ENCODE results near the gene VPS41.

VPS41 gene

GRCh38 chr7:38820571-38820970, 88.4 kb downstream of the VPS41 start:
- TF ChIP-seq CTCF (IDR thresholded peaks at IDR 0.05; ENCODE audit: low read depth, low read length), result no peak
- Histone ChIP-seq H3K9me3 (ENCODE audit: severe bottlenecking) (no peaks in the 10 kb centered on the region), H3K4me3 (ENCODE audit: low read depth, low read length) (no peak overlapping the region), H3K27ac (no peak overlapping the region), H3K36me3 (no peaks in the 10 kb centered on the region), H3K27me3 (ENCODE audit: insufficient read depth, low read depth, severe bottlenecking) (no peaks in the 10 kb centered on the region)
- no peak for DNase-seq

GRCh38 chr7:38819463-38819862, 89.5 kb downstream of the VPS41 start:
- Histone ChIP-seq H3K27me3 (ENCODE audit: insufficient read depth, low read depth, severe bottlenecking) (no peaks in the 10 kb centered on the region), H3K9me3 (ENCODE audit: severe bottlenecking) (no peaks in the 10 kb centered on the region), H3K27ac (no peak overlapping the region), H3K36me3 (no peaks in the 10 kb centered on the region), H3K4me3 (ENCODE audit: low read depth, low read length) (no peak overlapping the region)
- no peak for TF ChIP-seq CTCF (IDR thresholded peaks at IDR 0.05; ENCODE audit: low read depth, low read length)
- no peak for DNase-seq

- TF ChIP-seq CTCF (IDR thresholded peaks at IDR 0.05; ENCODE audit: low read depth, low read length), result no peak
- no peak for DNase-seq
- no peaks in the 10 kb centered on the region for H3K9me3 ChIP-seq (ENCODE audit: severe bottlenecking)
Observed at GRCh38 chr7:38817526-38817925, 91.5 kb downstream of the VPS41 start.

GRCh38 chr7:38813768-38814167, 95.2 kb downstream of the VPS41 start:
- no peak for TF ChIP-seq CTCF (IDR thresholded peaks at IDR 0.05; ENCODE audit: low read depth, low read length)
- no peak for DNase-seq

More at GRCh38 chr7:38817526-38817925, 91.5 kb downstream of the VPS41 start:
- Histone ChIP-seq H3K36me3 (no peaks in the 10 kb centered on the region), H3K27me3 (ENCODE audit: insufficient read depth, low read depth, severe bottlenecking) (no peaks in the 10 kb centered on the region), H3K4me3 (ENCODE audit: low read depth, low read length) (no peak overlapping the region), H3K27ac (no peak overlapping the region)

GRCh38 chr7:38806912-38807311, 102.1 kb downstream of the VPS41 start:
- Histone ChIP-seq H3K4me3 (ENCODE audit: low read depth, low read length) (no peak overlapping the region), H3K36me3 (no peaks in the 10 kb centered on the region), H3K27me3 (ENCODE audit: insufficient read depth, low read depth, severe bottlenecking) (no peaks in the 10 kb centered on the region), H3K27ac (no peak overlapping the region), H3K9me3 (ENCODE audit: severe bottlenecking) (no peaks in the 10 kb centered on the region)
- no peak for TF ChIP-seq CTCF (IDR thresholded peaks at IDR 0.05; ENCODE audit: low read depth, low read length)
- no peak for DNase-seq

More at GRCh38 chr7:38813768-38814167, 95.2 kb downstream of the VPS41 start:
- no peak overlapping the region for H3K27ac ChIP-seq
- H3K4me3 ChIP-seq (ENCODE audit: low read depth, low read length), result no peak overlapping the region
- no peaks in the 10 kb centered on the region for H3K27me3 ChIP-seq (ENCODE audit: insufficient read depth, low read depth, severe bottlenecking)
- H3K36me3 ChIP-seq, result no peaks in the 10 kb centered on the region
- H3K9me3 ChIP-seq (ENCODE audit: severe bottlenecking), result no peaks in the 10 kb centered on the region

GRCh38 chr7:38801786-38802185, 107.2 kb downstream of the VPS41 start:
- H3K36me3 ChIP-seq, result no peaks in the 10 kb centered on the region
- no peaks in the 10 kb centered on the region for H3K9me3 ChIP-seq (ENCODE audit: severe bottlenecking)
- no peak overlapping the region for H3K27ac ChIP-seq
- no peak overlapping the region for H3K4me3 ChIP-seq (ENCODE audit: low read depth, low read length)
- no peaks in the 10 kb centered on the region for H3K27me3 ChIP-seq (ENCODE audit: insufficient read depth, low read depth, severe bottlenecking)
- no peak for DNase-seq
- TF ChIP-seq CTCF (IDR thresholded peaks at IDR 0.05; ENCODE audit: low read depth, low read length), result no peak

Measured in WERI-Rb-1 (cell line).